ENCODE measurements around the gene MTMR12. TPM values are rescaled to one million over a fixed set of nuclear protein-coding genes. Genes with fewer than 3 reads are reported as not detected.

MTMR12 gene
- total and polyA plus RNA-seq, 2 of the 13 experiments (the other 11 are each of a cell fraction or from before 2014, with no cell fraction given) = 23.4 to 36.6 TPM

DNA sequence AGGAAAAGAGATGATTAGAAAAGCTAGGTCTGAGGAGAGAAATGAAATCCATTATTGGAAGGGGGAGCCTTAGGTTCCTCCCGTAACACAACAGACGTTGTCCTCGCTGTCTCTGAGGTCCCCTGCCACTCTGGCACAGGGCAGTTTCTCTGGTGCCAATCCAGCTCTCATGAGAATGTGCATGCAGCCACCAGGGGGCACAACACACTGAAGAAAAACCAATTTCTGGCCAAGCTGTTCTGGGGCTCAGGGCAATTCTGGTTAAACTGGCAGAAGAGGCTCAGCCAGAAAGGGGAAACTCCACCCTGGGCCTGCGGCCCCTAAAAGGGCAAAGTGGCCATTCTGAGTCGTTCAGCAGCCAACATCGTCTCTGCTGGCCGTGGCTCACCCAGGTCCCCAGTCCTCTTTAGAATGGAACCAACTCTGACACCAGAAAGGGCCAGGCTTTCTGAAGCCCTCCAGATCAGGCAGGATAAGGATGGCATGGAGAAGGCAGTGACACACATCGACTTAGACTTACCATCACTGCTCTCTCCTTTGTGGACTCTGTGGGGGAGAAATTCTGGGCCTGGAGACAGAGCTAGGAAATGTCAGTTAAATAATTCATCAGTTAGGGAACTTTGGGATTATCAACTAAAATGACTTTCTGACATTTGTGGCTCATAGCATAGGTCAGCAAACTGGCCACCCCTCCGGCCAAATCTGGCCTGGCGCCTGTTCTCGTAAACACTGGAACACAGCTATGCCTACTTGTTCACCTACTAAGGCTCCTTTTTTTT, 80.1 kb downstream of the MTMR12 start (continued):
- TF ChIP-seq ZNF740 (CRISPR knock-in tag; IDR thresholded peaks at IDR 0.05) (no peak), ZNF253 (CRISPR knock-in tag; IDR thresholded peaks at IDR 0.05; ENCODE audit: borderline replicate concordance) (no peak), STAT6 (CRISPR knock-in tag; IDR thresholded peaks at IDR 0.05; ENCODE audit: borderline replicate concordance) (no peak), ZKSCAN1 (IDR thresholded peaks at IDR 0.05; ENCODE audit: low read length) (no peak), KIAA2018 (CRISPR knock-in tag; IDR thresholded peaks at IDR 0.05; ENCODE audit: borderline replicate concordance) (no peak), ZNF34 (CRISPR knock-in tag; IDR thresholded peaks at IDR 0.05; ENCODE audit: borderline replicate concordance) (no peak)
- TF ChIP-seq, protein P1, sequence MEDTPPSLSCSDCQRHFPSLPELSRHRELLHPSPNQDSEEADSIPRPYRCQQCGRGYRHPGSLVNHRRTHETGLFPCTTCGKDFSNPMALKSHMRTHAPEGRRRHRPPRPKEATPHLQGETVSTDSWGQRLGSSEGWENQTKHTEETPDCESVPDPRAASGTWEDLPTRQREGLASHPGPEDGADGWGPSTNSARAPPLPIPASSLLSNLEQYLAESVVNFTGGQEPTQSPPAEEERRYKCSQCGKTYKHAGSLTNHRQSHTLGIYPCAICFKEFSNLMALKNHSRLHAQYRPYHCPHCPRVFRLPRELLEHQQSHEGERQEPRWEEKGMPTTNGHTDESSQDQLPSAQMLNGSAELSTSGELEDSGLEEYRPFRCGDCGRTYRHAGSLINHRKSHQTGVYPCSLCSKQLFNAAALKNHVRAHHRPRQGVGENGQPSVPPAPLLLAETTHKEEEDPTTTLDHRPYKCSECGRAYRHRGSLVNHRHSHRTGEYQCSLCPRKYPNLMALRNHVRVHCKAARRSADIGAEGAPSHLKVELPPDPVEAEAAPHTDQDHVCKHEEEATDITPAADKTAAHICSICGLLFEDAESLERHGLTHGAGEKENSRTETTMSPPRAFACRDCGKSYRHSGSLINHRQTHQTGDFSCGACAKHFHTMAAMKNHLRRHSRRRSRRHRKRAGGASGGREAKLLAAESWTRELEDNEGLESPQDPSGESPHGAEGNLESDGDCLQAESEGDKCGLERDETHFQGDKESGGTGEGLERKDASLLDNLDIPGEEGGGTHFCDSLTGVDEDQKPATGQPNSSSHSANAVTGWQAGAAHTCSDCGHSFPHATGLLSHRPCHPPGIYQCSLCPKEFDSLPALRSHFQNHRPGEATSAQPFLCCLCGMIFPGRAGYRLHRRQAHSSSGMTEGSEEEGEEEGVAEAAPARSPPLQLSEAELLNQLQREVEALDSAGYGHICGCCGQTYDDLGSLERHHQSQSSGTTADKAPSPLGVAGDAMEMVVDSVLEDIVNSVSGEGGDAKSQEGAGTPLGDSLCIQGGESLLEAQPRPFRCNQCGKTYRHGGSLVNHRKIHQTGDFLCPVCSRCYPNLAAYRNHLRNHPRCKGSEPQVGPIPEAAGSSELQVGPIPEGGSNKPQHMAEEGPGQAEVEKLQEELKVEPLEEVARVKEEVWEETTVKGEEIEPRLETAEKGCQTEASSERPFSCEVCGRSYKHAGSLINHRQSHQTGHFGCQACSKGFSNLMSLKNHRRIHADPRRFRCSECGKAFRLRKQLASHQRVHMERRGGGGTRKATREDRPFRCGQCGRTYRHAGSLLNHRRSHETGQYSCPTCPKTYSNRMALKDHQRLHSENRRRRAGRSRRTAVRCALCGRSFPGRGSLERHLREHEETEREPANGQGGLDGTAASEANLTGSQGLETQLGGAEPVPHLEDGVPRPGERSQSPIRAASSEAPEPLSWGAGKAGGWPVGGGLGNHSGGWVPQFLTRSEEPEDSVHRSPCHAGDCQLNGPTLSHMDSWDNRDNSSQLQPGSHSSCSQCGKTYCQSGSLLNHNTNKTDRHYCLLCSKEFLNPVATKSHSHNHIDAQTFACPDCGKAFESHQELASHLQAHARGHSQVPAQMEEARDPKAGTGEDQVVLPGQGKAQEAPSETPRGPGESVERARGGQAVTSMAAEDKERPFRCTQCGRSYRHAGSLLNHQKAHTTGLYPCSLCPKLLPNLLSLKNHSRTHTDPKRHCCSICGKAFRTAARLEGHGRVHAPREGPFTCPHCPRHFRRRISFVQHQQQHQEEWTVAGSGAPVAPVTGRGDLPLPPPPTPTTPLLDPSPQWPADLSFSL (CRISPR knock-in tag; IDR thresholded peaks at IDR 0.05) = no peak

All from HepG2 (cell line).